GM18858 (cell line): ENCODE data around the gene NTN5.
"Not testable (repeated sequence)": the region's sequence is repeated elsewhere in the genome, so short reads cannot be mapped to it uniquely, and the experiment has no call there.

ENCODE experiments used
- ATAC-seq: cut with Tn5 transposase; IDR thresholded peaks from one replicate; pipeline ENCODE4 v1.9.1; 2021; ENCODE audit not compliant: unreplicated experiment

NTN5 gene

DNA sequence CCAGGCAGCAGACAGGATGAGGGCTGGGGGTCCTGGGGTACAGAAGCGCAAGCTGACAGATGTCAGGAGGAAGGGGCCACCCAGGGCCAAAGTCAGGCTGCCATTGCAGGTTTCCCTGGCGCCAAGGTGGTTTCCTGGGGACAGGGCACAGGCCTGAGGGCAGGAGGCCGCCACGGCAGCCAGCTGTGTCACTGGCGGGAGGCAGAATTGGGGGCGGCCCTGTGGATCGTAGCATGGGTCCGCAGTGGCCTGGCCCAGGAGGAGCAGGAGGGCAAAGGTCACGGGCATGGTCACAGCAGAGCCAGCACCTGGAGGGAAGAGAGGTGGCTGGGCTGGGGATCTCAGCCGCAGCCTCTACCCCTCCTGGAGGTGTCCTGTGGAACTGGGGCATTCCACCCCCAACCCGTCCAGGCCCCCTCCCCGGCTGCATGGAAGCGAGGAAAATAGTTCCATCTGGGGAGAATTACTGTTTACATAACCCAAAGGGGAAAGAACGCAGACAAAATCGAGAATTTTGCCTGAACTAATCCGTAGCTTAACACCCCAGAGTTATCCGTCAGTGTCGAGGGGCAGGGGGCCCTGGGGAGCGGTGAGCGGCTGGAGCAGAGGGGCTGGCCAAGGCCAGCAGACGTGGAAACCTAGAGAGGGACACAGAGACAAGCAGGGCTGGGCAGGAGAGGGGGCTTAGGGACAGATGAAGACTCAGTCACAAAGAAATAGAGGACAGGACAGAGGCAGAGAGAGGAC is 1.9 kb downstream of the NTN5 start:
- ATAC-seq, result no peak

DNA sequence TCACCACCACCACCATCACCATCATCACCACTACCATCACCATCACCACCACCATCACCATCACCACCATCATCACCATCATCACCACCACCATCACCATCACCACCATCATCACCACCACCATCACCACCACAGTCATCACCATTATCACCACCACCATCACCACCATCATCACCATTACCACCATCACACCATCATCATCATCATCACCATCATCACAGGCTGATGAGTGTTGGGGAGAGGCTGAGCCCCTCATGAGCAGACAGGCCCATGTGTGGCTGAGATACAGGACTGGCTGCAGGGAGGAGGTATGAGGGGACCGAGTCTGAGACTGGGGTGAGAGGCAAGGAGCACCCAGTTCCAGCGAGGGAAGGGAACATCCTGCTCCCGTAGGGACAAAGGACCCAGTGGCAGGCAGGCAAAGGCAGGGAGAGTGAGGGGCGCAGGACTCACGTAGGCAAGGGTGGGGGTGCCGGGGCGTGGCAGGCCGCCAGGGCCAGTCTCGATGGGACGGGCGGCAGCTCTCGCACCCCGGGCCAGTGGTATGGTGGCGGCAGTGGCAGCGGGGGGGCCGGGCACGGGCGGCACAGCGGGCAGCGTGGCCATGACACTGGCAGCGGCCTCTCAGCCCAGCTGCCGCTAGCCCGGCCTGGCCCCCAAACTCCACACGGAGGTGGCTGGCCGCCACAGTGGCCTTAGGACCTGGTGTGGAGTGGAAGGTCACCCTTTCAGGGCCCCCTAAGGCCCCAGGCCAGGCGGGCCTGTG is 2.7 kb downstream of the NTN5 start:
- ATAC-seq, result no peak

DNA sequence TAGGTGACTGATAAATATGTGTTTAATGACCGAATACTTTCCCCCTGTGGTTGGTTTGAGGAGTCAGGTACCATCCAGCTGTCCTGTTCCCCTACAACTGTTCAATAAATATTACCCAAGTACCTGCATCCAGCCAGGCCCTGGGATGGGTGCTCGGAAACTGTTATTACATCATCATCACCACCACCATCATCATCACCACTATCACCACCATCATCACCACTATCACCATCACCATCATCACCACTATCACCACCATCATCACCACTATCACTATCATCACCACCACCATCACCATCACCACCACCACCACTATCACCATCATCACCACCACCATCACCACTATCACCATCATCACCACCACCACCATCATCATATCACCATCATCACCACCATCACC is 4.1 kb downstream of the NTN5 start:
- no peak for ATAC-seq

DNA sequence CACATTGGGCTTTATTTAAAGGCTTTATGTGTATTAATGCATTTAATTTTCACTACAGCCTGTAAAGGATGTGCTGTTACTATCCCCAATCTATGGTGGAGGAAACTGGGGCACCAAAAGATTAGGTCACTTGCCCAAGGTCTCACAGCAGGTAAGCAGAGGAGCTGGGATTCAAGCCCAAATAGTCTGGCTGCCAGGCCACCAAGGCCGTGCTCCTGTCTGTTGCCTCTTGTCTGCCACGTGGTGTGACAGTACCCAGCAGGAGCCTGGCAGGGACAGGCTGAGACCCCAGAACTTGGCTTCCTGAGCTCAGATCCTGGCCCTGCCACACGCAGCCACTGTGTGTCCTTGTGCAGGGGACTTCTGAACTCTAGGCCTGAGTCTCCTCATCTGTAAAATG is 4.5 kb downstream of the NTN5 start:
- no peak for ATAC-seq

DNA sequence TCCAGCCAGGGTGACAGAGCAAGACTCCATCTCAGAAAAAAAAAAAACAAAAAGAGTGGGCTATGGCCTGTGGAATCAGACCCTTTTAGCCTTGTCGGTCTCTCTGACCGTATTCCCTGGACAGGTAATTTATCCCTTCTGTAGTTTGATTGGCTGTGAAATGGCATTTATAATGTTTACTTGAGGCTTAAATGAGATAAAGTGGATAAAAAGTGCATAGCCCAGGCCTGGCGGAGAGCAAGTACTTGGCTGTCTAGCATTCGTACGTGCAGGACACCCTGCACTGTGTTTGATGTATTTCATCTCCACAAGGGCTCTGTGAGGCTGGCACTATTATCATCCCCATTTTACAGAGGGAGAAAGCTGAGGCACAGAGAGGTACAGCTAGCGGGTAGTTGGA is 7.0 kb downstream of the NTN5 start:
- ATAC-seq, result no peak

DNA sequence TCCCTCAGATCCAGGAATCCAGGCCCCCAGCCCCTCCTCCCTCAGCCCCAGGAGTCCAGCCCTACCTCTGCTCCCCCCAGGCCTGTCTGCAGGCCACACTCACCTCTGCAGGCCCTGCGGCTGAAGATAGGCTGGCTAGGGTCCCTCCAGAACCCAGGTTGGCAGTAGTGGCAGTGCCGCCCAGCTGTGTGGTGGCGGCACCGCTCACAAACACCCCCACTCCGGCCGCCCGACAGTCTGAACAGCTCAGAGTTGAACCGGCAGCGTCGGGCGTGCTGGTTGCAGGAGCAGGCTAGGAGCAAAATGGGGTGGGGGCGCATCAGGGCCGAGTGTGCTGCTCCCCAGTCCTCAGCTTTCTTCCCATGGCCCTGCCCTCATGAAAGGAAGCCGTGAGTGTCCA is 8.3 kb downstream of the NTN5 start:
- ATAC-seq, result no peak

DNA sequence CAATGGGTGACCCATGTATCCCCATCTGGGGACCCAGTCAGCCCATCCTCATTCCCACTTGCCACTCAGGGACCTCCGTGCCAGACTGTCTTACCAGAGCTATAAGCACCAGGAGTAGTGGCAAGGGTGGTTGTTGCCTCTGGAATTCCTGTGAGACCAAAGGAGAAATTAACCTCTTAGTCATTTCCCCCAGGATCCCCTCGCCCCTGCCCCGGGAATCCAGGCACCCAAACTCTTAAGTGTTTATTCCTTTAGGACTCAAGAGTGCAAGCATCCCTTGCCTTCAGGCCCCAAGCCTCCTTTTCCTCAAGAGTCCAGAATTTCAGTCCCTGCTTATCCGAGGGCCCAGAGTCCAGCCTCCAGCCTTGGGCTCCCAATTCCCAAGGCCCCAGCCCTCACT is 9.2 kb downstream of the NTN5 start:
- no peak for ATAC-seq

DNA sequence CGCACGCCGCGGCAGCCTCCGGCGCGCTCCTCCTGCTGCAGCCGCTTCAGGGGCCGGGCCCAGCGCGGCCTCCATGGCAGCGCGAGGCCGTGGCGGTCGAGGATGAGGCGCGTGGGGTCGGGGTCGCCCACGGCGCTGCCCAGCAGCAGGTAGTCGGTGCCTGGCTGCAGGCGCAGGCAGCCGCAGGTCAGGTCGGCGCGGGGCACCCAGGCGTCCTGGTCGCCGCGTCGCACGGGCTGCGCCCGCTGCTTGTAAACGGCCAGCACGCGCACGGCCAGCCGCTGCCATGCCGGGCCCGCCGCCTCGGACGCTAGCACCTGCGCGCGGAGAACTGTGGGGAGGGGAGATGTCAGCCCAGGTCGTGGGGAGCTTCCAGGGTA is 11.1 kb downstream of the NTN5 start:
- ATAC-seq, result no peak

DNA sequence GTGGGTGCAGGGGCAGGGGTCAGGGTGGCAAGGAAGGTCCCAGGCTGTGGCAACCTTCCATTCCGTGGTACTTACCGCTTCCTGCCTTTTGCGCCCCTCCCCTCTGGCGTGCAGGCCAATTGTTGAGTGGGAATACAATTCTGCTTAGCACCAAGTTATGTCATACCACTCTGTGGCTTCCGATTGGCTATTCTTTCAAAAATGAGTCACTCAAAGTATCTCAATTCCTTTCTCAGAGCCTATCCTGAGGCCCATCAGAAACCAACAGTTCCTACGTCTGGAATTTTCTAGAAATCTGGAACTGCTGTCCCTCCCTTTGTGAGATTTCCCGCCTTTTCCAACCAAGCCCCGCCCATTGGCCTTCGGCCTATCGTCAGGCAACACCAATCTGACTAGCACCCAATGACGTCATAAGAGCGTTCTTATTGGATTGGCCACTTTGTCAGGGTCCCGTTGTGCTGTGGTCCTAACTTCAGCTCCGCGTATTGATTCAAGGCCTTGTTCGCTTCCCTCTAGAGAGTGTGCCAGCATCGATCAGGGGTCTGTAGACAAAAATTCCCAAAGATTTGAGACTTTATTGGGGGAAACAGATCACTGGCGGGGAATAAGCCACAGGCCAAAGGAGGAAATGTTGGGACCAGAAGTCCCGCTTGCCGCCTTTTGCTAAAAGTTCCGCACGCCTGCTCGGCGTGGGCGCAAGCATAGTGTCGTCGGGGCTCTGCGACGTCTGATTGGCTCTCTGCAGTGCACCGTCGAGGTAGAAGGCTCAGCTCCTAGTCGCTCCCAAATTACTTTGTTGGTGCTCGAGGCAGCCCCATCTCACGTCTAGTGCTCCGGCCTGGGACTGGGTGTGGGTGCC is 11.7 kb downstream of the NTN5 start:
- ATAC-seq, result peak; percentile 53

DNA sequence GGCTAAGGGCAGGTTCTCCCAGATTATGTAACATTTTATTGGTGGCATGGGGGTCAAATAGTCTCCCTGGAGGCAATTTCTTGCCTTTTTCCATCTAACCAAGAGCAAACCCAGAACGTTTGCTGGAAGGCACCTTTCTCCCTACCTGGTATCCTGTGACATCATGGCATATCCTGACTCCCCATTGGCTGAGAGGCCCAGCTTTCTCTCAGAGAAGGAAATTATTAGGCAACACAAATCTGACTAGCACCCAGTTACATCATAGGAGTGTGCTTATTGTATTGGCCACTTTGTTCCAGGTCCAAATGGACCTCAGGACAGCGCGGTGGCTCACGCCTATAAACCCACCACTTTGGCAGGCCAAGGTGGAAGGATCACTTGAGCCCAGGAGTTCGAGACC is 13.0 kb downstream of the NTN5 start:
- ATAC-seq, result no peak

DNA sequence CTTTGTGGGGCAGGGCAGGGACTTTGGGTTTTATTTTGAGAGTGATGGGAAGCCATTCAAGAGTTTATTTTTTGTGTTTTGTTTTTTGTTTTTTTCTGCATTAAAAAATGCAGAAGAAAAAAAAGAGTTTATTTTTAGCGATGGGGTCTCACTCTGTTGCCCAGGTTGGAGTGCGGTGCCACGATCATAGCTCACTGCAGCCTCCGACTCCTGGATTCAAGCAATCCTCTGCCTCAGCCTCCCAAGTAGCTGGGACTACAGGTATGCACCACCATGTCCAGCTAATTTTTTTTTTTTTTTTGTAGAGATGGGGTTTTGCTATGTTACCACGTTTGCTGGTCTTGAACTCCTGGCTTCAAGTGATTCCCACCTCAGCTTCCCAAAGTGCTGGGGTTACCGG is 14.3 kb downstream of the NTN5 start:
- no peak for ATAC-seq

DNA sequence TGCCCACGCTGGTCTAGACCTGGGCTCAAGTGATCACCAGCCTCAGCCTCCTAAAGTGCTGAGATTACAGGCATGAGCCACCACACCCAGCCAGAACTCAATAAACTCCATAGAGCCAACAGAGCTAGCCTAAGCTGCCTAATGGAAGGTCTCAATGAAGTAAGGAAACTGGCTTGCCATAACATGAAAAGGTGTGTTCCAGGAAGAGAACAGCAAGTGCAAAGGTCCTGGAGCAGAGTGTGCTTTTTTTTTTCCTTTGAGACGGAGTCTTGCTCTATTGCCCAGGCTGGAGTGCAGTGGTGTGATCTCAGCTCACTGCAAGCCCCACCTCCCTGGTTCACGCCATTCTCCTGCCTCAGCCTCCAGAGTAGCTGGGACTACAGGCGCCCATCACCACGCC is 15.0 kb downstream of the NTN5 start:
- ATAC-seq, result not testable (repeated sequence)

DNA sequence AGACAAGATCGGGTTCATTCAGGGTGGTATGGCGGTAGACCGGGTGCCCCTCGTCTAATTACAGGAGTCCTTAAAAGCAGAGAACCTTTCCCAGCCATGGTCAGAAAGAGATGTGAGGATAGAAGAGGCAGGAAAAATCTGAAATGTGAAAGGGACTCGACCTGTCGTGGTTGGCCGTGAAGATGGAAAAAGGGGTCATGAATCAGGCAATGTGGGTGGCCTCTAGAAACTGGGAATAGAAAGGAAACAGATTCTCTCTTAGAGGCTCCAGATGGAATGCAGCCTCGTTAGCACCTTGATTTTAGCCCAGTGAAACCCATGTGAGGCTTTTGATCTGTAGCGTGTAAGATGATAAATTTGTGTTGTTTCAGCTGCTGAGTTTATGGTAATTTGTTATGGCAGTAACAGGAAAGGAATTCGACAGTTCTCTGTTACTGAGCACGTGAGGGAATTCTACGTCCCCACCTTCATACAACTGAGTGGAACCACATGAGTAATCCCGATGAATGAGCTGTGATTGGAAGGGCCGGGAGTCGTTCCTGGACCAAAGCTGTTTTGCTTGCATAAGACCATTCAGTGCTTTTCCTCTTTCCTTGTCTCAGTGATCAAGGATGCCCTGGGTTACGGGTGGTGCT is 15.9 kb downstream of the NTN5 start:
- no peak for ATAC-seq

DNA sequence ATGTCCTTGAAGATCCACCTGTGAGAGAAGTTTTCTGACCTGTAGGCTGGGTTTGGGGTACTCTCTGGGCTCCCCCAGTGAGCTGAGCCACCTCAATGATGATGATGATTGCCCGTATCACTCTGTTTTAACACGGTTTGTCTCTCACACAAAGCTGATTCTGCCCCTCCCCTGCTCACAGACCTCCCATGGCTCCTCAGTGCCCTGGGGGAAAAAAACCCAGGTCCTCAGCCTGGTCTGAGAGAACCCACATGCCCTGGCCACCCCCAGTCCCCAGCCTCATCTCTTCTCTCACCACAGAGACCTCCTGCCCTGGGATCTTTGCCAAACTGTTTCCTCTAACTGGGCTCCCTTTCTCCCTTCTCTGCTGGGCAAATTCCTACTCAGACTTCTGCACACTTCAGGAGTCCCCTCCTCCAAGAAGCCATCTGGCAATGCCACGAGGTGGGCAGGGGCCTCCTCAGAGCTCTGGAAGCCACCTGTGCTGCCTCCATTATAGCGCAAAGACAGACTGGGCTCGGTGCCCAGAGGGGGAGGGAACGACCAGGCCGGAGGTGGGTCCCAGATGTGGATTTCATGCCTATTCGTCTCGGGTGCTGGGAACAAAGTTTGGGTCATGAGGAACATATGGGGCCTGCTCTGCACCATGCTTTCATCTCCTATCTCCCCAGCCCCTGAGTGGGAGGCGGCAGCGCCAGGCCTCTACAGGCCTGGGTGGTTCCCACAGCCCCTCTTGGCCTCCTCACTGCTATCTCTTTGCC is 18.3 kb downstream of the NTN5 start:
- ATAC-seq, result no peak

DNA sequence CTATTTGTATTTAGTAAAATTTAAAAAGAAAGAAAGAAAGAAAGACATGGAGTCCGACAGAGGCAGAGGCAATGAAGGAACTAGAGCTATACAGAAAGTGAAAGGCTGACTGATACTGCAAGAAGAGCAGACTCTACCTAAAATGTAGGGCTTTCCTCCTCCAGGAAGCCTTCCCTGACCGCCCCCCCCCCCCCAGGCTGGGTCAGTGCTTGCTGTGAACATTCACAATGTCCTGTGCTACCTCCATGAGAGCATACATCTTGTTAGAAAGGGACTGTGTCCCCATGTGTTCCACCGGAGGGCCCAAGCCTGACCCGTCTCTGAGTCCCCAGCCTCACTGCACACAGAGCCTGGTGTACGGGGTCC is 21.2 kb downstream of the NTN5 start:
- ATAC-seq, result no peak

DNA sequence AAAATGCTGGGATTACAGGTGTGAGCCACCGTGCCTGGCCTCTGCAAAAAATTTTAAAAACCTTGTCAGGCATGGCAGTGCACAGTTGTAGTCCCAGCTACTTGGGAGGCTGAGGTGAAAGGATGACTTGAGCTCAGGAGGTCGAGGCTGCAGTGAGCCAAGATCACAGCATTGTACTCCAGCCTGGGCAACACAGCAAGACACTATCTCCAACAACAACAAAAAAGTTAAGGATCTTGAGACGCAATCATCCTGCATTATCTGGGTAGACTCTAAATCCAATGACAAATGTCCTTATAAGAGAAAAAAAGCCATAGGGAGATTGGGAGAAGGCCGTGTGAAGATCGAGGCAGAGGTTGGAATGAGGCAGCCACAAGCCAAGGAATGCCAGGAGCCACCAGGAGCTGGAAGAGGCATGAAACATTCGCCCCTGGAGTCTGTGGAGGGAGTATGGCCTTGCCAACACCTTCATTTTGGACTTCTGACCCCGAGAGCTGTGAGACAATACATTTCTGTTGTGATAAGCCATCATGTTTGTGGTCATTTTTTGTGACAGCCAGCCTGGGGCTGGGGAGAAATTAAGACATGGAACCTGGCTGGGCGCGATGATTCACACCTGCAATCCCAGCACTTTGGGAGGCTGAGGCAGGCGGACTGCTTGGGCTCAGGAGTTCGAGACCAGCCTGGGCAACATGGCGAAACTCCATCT is 21.7 kb downstream of the NTN5 start:
- no peak for ATAC-seq

DNA sequence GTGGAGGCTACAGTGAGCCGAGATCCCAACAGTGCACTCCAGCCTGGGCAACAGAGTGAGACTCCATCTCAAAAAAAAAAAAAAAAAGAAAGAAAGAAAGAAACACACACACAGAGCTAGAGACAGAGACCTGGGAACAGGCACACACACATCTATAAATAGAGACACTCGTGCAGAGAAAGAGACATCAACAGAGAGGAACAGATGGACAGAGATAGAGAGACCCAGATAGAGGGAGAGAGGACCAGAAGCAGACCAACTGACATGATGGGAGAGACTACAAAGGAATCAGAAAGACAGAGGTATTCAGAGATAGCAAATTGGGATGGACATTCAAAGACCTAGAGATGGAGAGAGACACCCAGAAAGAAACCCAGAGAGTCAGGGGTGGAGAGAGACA is 24.7 kb downstream of the NTN5 start:
- no peak for ATAC-seq

DNA sequence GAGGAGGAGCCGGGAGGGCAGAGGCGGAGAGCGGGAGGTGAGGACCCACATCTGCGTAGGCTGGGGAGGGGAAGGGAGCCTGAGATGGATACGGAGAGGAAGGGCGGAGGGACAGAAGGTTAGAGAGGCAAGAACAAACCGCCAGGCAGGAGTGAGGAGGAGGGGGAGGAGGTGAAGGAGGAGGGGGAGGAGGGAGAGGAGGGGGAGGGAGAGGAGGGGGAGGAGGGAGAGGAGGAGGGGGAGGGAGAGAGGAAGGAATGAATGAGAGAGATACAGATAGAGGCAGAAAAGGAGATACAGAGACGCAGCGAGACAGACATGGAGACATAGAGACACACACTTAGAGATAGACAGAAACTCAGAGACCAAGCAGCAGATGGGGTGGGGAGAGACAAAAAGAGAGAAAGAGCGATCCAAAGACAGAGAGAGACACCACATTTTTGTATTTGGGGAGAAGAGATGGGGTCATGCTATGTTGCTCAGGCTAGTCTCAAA is 26.0 kb downstream of the NTN5 start:
- ATAC-seq, result no peak

DNA sequence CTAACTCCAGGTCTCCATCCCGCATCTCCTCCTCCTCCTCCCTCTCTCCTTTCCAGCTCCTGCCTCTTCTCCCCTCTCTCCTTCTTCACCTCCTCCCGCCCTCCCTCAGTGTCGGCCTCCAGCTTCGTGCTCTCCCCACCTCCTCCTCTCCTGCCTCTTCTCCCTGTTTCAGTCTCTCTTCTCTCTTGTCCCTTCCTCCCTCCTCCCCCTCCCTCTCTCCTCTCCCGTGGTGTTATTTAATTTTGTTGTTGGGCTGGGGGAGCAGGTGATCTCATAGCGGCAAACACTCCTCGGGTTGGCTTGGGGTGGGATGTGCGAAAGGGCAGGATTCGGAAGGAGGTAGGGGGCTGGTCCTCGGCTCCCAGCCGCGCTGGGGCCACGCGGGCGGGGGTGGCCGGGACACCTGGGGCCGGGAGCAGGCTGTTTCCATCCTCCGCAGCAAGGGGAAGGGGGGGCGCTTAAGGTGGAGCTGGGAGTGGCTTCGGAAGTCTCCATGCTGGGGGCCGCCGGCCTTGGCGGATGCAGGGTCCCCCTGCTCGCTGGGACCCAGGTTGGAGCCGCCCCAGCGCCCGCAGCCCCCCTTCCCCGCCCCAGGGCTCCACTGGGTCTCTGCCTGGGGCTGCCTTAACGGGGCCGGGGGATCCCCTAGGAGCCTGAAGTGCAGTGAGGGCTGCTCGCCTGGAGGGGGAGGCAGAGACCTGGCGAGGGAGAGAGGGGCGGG is 26.7 kb downstream of the NTN5 start, which contains the start of gene CA11:
CA11 (minus strand) TSS at position 187 of the 721 bp plus-strand sequence. CDS start 555 bp downstream, outside the sequence.
- peak; percentile 47 for ATAC-seq
